ENCODE results near the gene NPAS2. TPM values are rescaled to one million over a fixed set of nuclear protein-coding genes. Genes with fewer than 3 reads are reported as not detected.

The NPAS2 gene
- total RNA-seq, 1 donor from 2014 or later = 10.7 TPM

- H3K4me3 Mint-ChIP-seq = no peak overlapping the region
- no peaks in the 10 kb centered on the region for H3K27me3 Mint-ChIP-seq
- TF ChIP-seq CTCF (conservative IDR thresholded peaks at IDR 0.05) = no peak
- no peak overlapping the region for H3K27ac Mint-ChIP-seq
- H3K36me3 Mint-ChIP-seq = peaks cover 11% of the 10 kb centered on the region
- no peak for DNase-seq (ENCODE audit: extremely low spot score, unreplicated experiment)
- no peaks in the 10 kb centered on the region for H3K9me3 Mint-ChIP-seq
- H3K4me1 Mint-ChIP-seq (ENCODE audit: unreplicated experiment) = peaks cover 5% of the 10 kb centered on the region
Measured at GRCh38 chr2:101026923-101027469, 207.1 kb downstream of the NPAS2 start.

DNA sequence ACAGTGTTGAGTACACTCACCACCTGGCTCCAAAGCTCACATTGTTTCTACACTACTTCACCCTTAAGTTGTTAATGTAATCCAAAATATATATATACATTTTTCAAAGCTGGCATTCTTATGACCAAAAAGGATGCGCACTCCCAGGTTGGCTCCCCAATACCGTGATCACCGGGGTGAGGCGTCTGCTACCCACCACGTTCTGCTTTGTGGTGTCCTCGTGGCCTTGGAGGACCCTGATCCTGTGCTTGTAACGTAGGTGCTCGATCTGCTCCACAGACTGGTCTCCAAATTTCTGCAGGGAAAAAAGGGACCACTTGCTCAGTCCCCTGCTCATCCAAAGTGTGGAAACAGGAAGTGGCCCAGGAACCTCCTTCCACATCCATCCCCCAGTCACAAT, 207.9 kb downstream of the NPAS2 start:
- peaks cover 14% of the 10 kb centered on the region for H3K36me3 Mint-ChIP-seq
- peaks cover 8% of the 10 kb centered on the region for H3K4me1 Mint-ChIP-seq (ENCODE audit: unreplicated experiment)
- TF ChIP-seq CTCF (conservative IDR thresholded peaks at IDR 0.05) = no peak
- no peak for DNase-seq (ENCODE audit: extremely low spot score, unreplicated experiment)
- H3K9me3 Mint-ChIP-seq = no peaks in the 10 kb centered on the region
- no peak overlapping the region for H3K4me3 Mint-ChIP-seq
- no peaks in the 10 kb centered on the region for H3K27me3 Mint-ChIP-seq
- no peak overlapping the region for H3K27ac Mint-ChIP-seq

DNA sequence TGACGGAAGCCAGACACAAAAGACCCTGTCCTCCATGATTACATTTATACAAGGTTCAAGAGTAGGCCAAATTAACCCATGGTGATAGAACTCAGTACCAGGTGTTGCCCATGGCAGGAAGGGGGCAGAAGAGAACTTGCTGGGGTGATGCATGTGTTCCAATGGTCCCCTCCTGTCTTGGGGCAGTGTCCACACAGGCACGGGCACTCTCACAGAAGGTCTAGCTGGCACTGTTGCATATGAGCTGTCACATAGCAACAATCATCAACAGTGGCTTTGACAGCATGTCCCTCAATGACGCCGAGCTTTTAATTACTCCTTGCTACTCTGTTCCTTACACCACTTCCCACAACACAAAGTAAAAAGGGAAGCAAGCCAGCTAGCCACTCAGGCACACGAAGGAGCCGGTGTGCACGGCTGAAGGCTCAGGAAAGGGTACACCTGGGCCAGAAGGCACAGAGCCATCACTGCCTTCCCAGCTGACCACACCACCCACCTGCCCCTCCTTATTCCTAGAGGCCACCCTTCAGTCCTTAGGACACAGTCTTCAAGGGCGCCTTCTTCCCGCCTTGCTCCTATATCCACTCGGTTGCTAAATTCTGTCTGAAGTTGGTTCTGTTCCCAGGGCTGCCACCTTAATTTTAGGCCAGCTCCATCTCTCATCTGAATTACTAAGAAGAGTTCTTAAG, 211.1 kb downstream of the NPAS2 start:
- Mint-ChIP-seq H3K27me3 (no peaks in the 10 kb centered on the region), H3K9me3 (no peaks in the 10 kb centered on the region), H3K27ac (no peak overlapping the region), H3K4me3 (no peak overlapping the region), H3K4me1 (ENCODE audit: unreplicated experiment) (peaks cover 5% of the 10 kb centered on the region), H3K36me3 (peaks cover 9% of the 10 kb centered on the region)
- TF ChIP-seq CTCF (conservative IDR thresholded peaks at IDR 0.05) = no peak
- no peak for DNase-seq (ENCODE audit: extremely low spot score, unreplicated experiment)

DNA sequence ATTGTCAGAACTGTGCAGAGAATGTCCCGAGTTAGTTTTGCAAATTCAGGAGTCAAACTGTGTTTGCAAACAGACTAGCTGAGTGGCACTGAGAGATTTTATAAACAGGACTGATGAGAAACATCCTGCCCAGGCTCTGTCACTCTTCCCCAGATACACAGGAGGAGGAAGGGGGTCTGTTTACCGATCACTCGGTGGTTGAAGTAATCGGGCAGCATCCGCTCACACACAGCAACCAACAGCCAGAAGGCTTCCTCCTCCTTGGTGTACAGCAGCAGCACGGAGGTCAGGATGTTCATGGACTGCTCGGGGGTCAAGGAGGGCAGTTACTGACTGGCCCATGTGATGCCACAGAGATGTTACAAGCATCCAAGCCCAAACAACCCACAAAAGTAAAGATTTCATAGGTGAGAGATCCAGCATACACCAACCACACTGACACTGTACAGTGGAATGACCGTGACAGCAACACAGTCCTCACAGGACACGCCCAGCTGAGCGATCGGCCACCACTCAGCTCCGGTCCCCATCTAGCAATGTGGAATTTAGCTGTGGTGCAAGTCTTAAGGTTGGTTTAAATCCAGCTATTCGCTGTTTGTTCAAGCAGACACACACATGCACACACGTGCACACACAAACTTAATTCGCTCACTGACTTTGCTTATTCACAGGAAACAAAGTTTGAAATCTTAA, 212.3 kb downstream of the NPAS2 start:
- H3K4me3 Mint-ChIP-seq = no peak overlapping the region
- H3K27me3 Mint-ChIP-seq = no peaks in the 10 kb centered on the region
- H3K36me3 Mint-ChIP-seq = peaks cover 9% of the 10 kb centered on the region
- no peaks in the 10 kb centered on the region for H3K9me3 Mint-ChIP-seq
- peaks cover 5% of the 10 kb centered on the region for H3K4me1 Mint-ChIP-seq (ENCODE audit: unreplicated experiment)
- TF ChIP-seq CTCF (conservative IDR thresholded peaks at IDR 0.05) = no peak
- no peak for DNase-seq (ENCODE audit: extremely low spot score, unreplicated experiment)
- H3K27ac Mint-ChIP-seq = no peak overlapping the region

GRCh38 chr2:101036562-101036961, 216.6 kb downstream of the NPAS2 start:
- Mint-ChIP-seq H3K27me3 (no peaks in the 10 kb centered on the region), H3K4me1 (ENCODE audit: unreplicated experiment) (peaks cover 10% of the 10 kb centered on the region), H3K36me3 (peaks cover 27% of the 10 kb centered on the region), H3K27ac (no peak overlapping the region), H3K9me3 (no peaks in the 10 kb centered on the region), H3K4me3 (no peak overlapping the region)
- DNase-seq (ENCODE audit: extremely low spot score, unreplicated experiment) = no peak
- TF ChIP-seq CTCF (conservative IDR thresholded peaks at IDR 0.05) = peak; percentile 68

All from type B pancreatic cell (in vitro differentiated cells).